ENCODE results near the gene TRUB2. TPM values are rescaled to one million over a fixed set of nuclear protein-coding genes. Genes with fewer than 3 reads are reported as not detected.

TRUB2 gene
- total and polyA plus RNA-seq, 2 experiments from 2014 or later, result 17.4 to 50.9 TPM

- TF ChIP-seq EZH2phosphoT487 (IDR thresholded peaks at IDR 0.05; ENCODE audit: low read depth, severe bottlenecking, unreplicated experiment), result no peak
- TF ChIP-seq EZH2 (IDR thresholded peaks at IDR 0.05; ENCODE audit: borderline replicate concordance), result no peak
- TF ChIP-seq CTCF (IDR thresholded peaks at IDR 0.05; ENCODE audit: poor library complexity), result no peak
- 84% methylated on average over 16 of the region's 16 CpGs for WGBS (ENCODE audit: low lambda C conversion rate, missing lambda C conversion rate)
- H3K4me2 ChIP-seq, result peak overlapping the region; percentile 13
- no peak overlapping the region for H3K4me3 ChIP-seq
- H3K9me2 ChIP-seq (replicated peaks; ENCODE audit: insufficient read depth), result no peaks in the 10 kb centered on the region
- no peaks in the 10 kb centered on the region for H4K20me1 ChIP-seq (ENCODE audit: insufficient read depth, poor library complexity, severe bottlenecking)
- DNase-seq (ENCODE audit: low spot score), result peak; percentile 39
- H3K79me2 ChIP-seq, result no peaks in the 10 kb centered on the region
- H3K36me3 ChIP-seq (replicated peaks; ENCODE audit: insufficient read depth, low read depth), result no peaks in the 10 kb centered on the region
- no peaks in the 10 kb centered on the region for H3K27me3 ChIP-seq
- H3K9me3 ChIP-seq (ENCODE audit: low read depth), result no peaks in the 10 kb centered on the region
- peak overlapping the region; percentile 71 for H3K27ac ChIP-seq
- H3K4me1 ChIP-seq (ENCODE audit: insufficient read depth), result peaks cover 14% of the 10 kb centered on the region
- H2AFZ ChIP-seq, result no peak overlapping the region
These were observed 25.7 kb downstream of the TRUB2 start for GRCh38 chr9:128296340-128297220.

GRCh38 chr9:128294142-128294541 lies 28.1 kb downstream of the TRUB2 start:
- WGBS (ENCODE audit: low lambda C conversion rate, missing lambda C conversion rate), result 83% methylated on average over 4 of the region's 4 CpGs
- H3K4me1 ChIP-seq (ENCODE audit: insufficient read depth), result peaks cover 14% of the 10 kb centered on the region

GRCh38 chr9:128293091-128293490 lies 29.2 kb downstream of the TRUB2 start:
- Histone ChIP-seq H3K4me3 (no peak overlapping the region), H4K20me1 (ENCODE audit: insufficient read depth, poor library complexity, severe bottlenecking) (no peaks in the 10 kb centered on the region), H3K79me2 (no peaks in the 10 kb centered on the region), H3K36me3 (replicated peaks; ENCODE audit: insufficient read depth, low read depth) (no peaks in the 10 kb centered on the region), H2AFZ (no peak overlapping the region), H3K9me3 (ENCODE audit: low read depth) (no peaks in the 10 kb centered on the region), H3K27ac (no peak overlapping the region), H3K9me2 (replicated peaks; ENCODE audit: insufficient read depth) (no peaks in the 10 kb centered on the region), H3K4me2 (no peak overlapping the region), H3K4me1 (ENCODE audit: insufficient read depth) (peaks cover 14% of the 10 kb centered on the region), H3K27me3 (no peaks in the 10 kb centered on the region)
- DNase-seq (ENCODE audit: low spot score), result no peak
- TF ChIP-seq EZH2 (IDR thresholded peaks at IDR 0.05; ENCODE audit: borderline replicate concordance) (no peak), CTCF (IDR thresholded peaks at IDR 0.05; ENCODE audit: poor library complexity) (no peak), EZH2phosphoT487 (IDR thresholded peaks at IDR 0.05; ENCODE audit: low read depth, severe bottlenecking, unreplicated experiment) (no peak)
- 76% methylated on average over 4 of the region's 4 CpGs for WGBS (ENCODE audit: low lambda C conversion rate, missing lambda C conversion rate)

More at GRCh38 chr9:128294142-128294541, 28.1 kb downstream of the TRUB2 start:
- no peak for DNase-seq (ENCODE audit: low spot score)
- H3K9me2 ChIP-seq (replicated peaks; ENCODE audit: insufficient read depth), result no peaks in the 10 kb centered on the region
- no peak overlapping the region for H3K4me3 ChIP-seq
- no peak overlapping the region for H3K27ac ChIP-seq
- H3K36me3 ChIP-seq (replicated peaks; ENCODE audit: insufficient read depth, low read depth), result no peaks in the 10 kb centered on the region
- H3K79me2 ChIP-seq, result no peaks in the 10 kb centered on the region
- no peaks in the 10 kb centered on the region for H3K9me3 ChIP-seq (ENCODE audit: low read depth)
- no peak overlapping the region for H3K4me2 ChIP-seq
- H4K20me1 ChIP-seq (ENCODE audit: insufficient read depth, poor library complexity, severe bottlenecking), result no peaks in the 10 kb centered on the region
- TF ChIP-seq EZH2phosphoT487 (IDR thresholded peaks at IDR 0.05; ENCODE audit: low read depth, severe bottlenecking, unreplicated experiment) (no peak), CTCF (IDR thresholded peaks at IDR 0.05; ENCODE audit: poor library complexity) (no peak)
- no peaks in the 10 kb centered on the region for H3K27me3 ChIP-seq
- no peak overlapping the region for H2AFZ ChIP-seq

Measured in hepatocyte (in vitro differentiated cells).